Measurements from ENCODE around the gene EPB41L3. TPM values are rescaled to one million over a fixed set of nuclear protein-coding genes. Genes with fewer than 3 reads are reported as not detected.

EPB41L3 gene
- total RNA-seq, 4 donors from 2014 or later = 9.6 to 37.0 (median 13.5) TPM

DNA sequence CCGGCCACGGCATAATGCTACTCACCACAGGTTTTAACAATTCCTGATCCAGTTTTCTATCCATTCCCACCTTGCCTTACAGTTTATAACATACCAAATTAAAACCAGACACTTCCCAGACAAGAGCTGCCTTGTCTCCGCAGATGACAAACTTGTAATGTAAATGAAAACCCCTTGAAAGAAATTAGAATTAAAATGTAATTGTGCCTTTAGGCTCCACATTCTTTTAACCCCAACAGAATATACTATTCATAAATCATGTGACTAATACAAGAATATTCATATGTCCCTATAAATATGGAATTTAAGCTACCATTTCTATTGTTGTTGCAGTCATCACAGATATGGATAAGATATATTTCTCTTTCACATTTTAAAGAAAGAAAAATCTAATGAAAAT lies 178.4 kb downstream of the EPB41L3 start:
- no peak overlapping the region for H3K4me3 ChIP-seq
- no peaks in the 10 kb centered on the region for H3K27me3 ChIP-seq
- no peak overlapping the region for H3K27ac ChIP-seq
- 18% methylated on average over 3 of the region's 3 CpGs for WGBS
- TF ChIP-seq EP300 (IDR thresholded peaks at IDR 0.05) (no peak), POLR2AphosphoS5 (IDR thresholded peaks at IDR 0.05) (no peak), POLR2A (IDR thresholded peaks at IDR 0.05) (no peak)
- TF ChIP-seq, protein P1, sequence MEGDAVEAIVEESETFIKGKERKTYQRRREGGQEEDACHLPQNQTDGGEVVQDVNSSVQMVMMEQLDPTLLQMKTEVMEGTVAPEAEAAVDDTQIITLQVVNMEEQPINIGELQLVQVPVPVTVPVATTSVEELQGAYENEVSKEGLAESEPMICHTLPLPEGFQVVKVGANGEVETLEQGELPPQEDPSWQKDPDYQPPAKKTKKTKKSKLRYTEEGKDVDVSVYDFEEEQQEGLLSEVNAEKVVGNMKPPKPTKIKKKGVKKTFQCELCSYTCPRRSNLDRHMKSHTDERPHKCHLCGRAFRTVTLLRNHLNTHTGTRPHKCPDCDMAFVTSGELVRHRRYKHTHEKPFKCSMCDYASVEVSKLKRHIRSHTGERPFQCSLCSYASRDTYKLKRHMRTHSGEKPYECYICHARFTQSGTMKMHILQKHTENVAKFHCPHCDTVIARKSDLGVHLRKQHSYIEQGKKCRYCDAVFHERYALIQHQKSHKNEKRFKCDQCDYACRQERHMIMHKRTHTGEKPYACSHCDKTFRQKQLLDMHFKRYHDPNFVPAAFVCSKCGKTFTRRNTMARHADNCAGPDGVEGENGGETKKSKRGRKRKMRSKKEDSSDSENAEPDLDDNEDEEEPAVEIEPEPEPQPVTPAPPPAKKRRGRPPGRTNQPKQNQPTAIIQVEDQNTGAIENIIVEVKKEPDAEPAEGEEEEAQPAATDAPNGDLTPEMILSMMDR (IDR thresholded peaks at IDR 0.05) = no peak
- DNase-seq (ENCODE audit: low spot score in 2 of 2) = no peak
- H3K4me1 ChIP-seq = no peaks in the 10 kb centered on the region
- no peaks in the 10 kb centered on the region for H3K9me3 ChIP-seq
- H3K36me3 ChIP-seq = no peaks in the 10 kb centered on the region

DNA sequence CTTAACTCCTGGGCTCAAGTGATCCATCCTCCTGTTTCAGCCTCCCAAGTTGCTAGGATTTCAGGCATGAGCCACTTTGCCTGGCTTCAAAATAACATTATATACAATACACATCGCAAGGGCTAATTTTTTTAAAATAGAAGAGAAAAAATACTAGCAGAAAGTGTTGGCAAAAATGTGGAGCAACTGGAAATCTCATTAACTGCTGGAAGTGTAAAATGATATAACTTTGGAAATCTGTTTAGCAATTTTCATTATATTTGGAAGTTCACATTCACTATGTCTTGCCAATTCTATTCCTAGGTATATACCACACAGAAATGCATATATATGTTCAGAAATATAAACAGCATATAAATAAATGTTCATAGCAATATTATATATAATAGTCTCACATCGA lies 193.2 kb downstream of the EPB41L3 start:
- Histone ChIP-seq H3K27ac (no peak overlapping the region), H3K36me3 (no peaks in the 10 kb centered on the region), H3K4me1 (no peaks in the 10 kb centered on the region), H3K27me3 (no peaks in the 10 kb centered on the region), H3K4me3 (no peak overlapping the region), H3K9me3 (no peaks in the 10 kb centered on the region)
- DNase-seq (ENCODE audit: low spot score in 2 of 2) = no peak
- TF ChIP-seq EP300 (IDR thresholded peaks at IDR 0.05) (no peak), POLR2AphosphoS5 (IDR thresholded peaks at IDR 0.05) (no peak), POLR2A (IDR thresholded peaks at IDR 0.05) (no peak)
- TF ChIP-seq, protein P1 (IDR thresholded peaks at IDR 0.05) = no peak
- 94% methylated on average over 2 of the region's 2 CpGs for WGBS

Other genes starting within 250 kb of the EPB41L3 start
- 10 to 100 TPM; 11.0 to 19.8 (median 16.4) TPM for gene ZBTB14, start 248.3 kb downstream of the EPB41L3 start, total RNA-seq

All from suprapubic skin (tissue), 4 donors.